ENCODE results near the gene MAP2K4.
"Not testable (repeated sequence)": the region's sequence is repeated elsewhere in the genome, so short reads cannot be mapped to it uniquely, and the experiment has no call there.

MAP2K4 gene

DNA sequence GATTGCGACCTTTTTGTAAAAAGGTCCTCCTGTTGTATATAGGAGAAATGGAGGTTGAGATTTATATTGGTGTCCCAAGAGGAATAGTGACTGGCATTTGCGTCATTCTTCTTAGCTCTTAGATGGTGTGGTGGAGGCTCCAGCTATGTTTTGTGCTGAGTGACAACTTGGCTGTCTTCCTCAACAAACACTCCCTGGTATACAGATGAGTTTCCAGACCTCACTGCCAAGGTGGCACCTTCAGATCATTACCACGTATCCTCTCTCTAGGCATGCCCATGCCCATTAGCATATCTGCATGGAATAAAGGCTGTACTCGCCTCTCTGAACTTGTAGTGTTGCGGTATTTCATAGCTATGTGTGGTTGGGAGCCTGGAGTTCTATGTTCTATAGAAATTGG, 120.0 kb downstream of the MAP2K4 start:
- DNase-seq: no peak

DNA sequence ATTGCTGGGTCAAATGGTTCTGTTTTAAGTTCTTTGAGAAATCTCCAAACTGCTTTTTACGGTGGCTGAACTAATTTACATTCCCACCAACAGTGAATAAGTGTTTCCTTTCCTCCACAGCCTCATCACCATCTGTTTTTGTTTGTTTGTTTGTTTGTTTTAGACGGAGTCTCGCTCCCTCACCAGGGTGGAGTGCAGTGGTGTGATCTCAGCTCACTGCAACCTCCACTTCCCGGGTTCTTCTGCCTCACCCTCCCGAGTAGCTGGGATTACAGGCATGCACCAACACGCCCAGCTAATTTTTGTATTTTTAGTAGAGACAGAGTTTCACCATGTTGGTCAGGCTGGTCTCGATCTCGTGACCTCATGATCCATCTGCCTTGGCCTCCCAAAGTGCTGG, 141.5 kb downstream of the MAP2K4 start:
- not testable (repeated sequence) for DNase-seq

DNA sequence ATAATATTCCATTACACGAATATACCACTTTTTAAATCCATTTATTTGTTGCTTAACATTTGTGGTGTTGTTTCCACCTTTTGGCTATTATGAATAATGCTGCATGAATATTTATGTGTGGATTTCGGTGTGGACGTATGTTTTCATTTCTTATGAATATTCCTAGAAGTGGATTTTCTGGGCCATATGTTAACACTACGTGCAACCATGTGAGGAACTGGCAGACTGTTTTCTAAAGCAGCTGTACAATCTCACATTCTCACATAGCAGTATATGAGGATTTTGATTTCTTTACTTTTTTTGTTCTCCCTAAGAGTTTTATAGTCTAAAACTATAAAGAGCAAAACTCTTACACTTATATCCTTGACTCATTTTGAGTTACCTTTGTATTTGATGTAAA, 143.4 kb downstream of the MAP2K4 start:
- no peak for DNase-seq

DNA sequence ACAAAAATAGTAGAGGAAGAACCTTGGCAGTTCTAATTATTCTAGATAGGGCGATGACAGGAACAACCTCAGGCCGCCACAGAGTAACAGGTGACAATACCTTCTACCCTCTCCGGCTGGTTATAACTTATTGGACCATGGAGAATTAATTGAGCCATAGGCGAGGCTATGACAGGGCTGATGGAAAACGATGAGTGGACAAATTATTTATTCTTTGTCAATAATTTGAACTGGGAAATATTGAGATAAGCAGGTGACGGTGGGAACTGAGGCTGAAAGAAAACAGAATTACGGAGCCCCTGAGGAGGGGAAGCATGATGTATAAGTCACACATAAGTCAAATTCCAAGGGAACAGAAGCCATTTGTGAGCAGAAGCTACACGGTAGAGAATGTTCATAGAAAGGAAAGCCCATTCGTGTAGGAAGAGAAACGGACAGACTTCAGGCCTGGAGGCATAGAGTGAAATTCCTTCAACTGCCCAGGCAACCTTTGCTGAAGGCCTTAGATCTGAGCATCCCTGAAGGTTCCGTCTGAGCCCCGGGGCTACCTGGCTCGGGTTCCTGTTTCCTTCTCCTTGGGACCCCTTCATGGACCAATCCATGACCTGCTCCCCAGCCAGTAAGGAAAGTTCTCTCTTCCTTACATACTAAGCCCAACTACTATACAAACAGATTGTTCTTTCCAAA, 158.1 kb downstream of the MAP2K4 start:
- DNase-seq: no peak

DNA sequence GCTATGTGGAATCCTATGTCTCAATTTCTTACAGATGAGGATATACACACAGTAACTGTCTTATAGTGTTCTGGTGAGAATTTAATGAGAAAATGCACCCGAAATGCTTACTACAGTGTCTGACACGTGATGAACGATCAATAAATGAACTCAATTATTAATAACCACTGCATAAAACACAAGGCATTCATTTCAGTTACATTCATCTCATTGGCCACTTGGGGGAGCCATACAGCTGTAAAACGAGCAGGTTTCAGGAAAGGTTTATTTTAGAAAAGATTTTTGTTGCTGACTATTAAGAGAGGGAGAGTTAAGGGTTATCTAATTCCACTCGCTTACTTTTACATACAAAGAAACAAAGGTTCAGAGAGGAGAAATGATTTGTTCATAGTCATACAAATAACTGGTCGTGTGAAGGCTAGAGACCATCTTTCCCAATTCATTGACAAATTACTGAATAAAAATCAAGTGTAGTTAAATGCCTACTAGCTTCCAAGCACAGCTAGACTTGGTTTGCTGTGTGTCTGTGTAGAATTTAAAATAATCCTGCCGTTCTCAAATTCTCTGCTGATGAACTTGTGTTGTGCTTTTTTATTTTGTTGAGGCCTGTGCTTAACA, 160.1 kb downstream of the MAP2K4 start:
- peak in 8 of 51 donors; percentile 3 to 57 (median 18) for DNase-seq

DNA sequence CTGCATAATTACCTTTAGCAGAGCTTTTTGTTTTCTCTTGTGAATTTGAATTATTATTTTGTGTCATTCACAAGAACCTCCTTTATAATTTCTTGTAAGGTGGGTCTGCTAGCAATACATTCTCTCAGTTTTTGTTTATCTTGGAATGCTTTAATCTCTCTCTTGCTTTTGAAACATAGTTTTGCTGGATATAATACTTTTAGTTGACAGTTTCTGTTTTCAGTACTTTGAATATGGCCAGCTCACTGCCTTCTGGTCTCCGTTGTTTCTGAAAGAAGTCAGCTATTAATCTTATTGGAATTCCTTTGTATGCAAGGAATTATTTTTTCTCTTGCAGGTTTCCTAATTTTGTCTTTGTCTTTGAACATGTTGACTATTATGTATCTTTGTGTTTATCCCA, 167.0 kb downstream of the MAP2K4 start:
- DNase-seq: no peak

DNA sequence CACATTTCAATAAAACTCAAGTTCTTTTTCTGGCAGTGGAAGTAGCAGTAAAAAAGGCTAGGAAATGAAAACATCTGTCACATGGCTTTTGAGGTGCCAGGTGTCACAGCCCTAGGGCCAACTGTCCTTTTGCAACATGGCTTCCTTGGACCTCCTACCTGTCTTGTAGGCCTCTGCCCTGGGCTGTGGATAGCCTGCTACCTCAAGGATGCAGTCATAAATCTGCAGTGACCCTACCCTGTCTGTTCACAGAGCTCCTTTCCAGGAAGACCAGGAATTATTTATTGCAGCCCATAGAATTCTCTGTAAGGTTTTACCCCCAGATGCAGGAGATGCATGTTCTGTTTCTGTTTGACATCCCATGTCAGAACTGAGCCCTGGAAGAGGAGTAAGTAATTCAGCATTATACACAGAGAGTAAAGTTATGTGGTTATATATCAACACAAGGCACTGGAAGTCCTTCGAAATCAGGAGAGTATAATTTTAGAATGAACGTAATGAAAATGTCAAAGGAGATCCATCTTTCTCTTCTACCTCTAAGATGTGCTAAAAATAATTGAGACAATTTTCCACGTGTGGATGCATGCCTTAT, 172.6 kb downstream of the MAP2K4 start:
- DNase-seq: no peak

Data from hypothalamus (tissue), 51 donors.